ENCODE results near the gene PRPSAP1.
A peak's percentile ranks its signal among the peaks of the same experiment; 100 is the strongest.

The PRPSAP1 gene

GRCh38 chr17:76263896-76264295 lies 89.8 kb downstream of the PRPSAP1 start:
- no peak overlapping the region for H3K4me2 ChIP-seq (ENCODE audit: low read length)
- peak overlapping the region; percentile 78 for H3K27ac ChIP-seq
- H3K4me1 ChIP-seq, result peaks cover 31% of the 10 kb centered on the region
- no peak overlapping the region for H3K4me3 ChIP-seq (ENCODE audit: low read depth, low read length)
- H3K9me3 ChIP-seq (ENCODE audit: control insufficient read depth, low read length), result no peaks in the 10 kb centered on the region
- no peaks in the 10 kb centered on the region for H3K27me3 ChIP-seq (ENCODE audit: control insufficient read depth, insufficient read depth, low read length)
- H3K79me2 ChIP-seq, result peaks cover 22% of the 10 kb centered on the region
- no peaks in the 10 kb centered on the region for H3K36me3 ChIP-seq (ENCODE audit: control insufficient read depth, insufficient read depth, low read length)
- TF ChIP-seq CTCF (IDR thresholded peaks at IDR 0.05), result no peak
- H3K9ac ChIP-seq, result no peak overlapping the region
- H2AFZ ChIP-seq, result peak overlapping the region; percentile 92

- H3K27ac ChIP-seq, result peak overlapping the region; percentile 78
- peak overlapping the region; percentile 92 for H2AFZ ChIP-seq
- H3K4me2 ChIP-seq (ENCODE audit: low read length), result peak overlapping the region; percentile 51
- no peak for TF ChIP-seq CTCF (IDR thresholded peaks at IDR 0.05)
- no peaks in the 10 kb centered on the region for H3K9me3 ChIP-seq (ENCODE audit: control insufficient read depth, low read length)
- H3K79me2 ChIP-seq, result peaks cover 12% of the 10 kb centered on the region
- peaks cover 25% of the 10 kb centered on the region for H3K4me1 ChIP-seq
- H3K4me3 ChIP-seq (ENCODE audit: low read depth, low read length), result peak overlapping the region; percentile 28
- no peaks in the 10 kb centered on the region for H3K27me3 ChIP-seq (ENCODE audit: control insufficient read depth, insufficient read depth, low read length)
- H3K9ac ChIP-seq, result no peak overlapping the region
- no peaks in the 10 kb centered on the region for H3K36me3 ChIP-seq (ENCODE audit: control insufficient read depth, insufficient read depth, low read length)
These were observed 90.9 kb downstream of the PRPSAP1 start for GRCh38 chr17:76262732-76263344.

GRCh38 chr17:76261421-76262215 lies 92.1 kb downstream of the PRPSAP1 start:
- Histone ChIP-seq H3K27me3 (ENCODE audit: control insufficient read depth, insufficient read depth, low read length) (no peaks in the 10 kb centered on the region), H3K9ac (no peak overlapping the region), H2AFZ (no peak overlapping the region), H3K79me2 (peaks cover 8% of the 10 kb centered on the region), H3K4me2 (ENCODE audit: low read length) (peak overlapping the region; percentile 18), H3K4me3 (ENCODE audit: low read depth, low read length) (no peak overlapping the region), H3K4me1 (peaks cover 16% of the 10 kb centered on the region), H3K27ac (no peak overlapping the region), H3K36me3 (ENCODE audit: control insufficient read depth, insufficient read depth, low read length) (no peaks in the 10 kb centered on the region), H3K9me3 (ENCODE audit: control insufficient read depth, low read length) (no peaks in the 10 kb centered on the region)
- TF ChIP-seq CTCF (IDR thresholded peaks at IDR 0.05), result no peak

GRCh38 chr17:76260669-76261068 lies 93.0 kb downstream of the PRPSAP1 start:
- Histone ChIP-seq H3K4me3 (ENCODE audit: low read depth, low read length) (no peak overlapping the region), H3K9ac (no peak overlapping the region), H3K4me1 (peaks cover 16% of the 10 kb centered on the region), H3K4me2 (ENCODE audit: low read length) (no peak overlapping the region), H3K27ac (no peak overlapping the region), H3K27me3 (ENCODE audit: control insufficient read depth, insufficient read depth, low read length) (no peaks in the 10 kb centered on the region), H3K9me3 (ENCODE audit: control insufficient read depth, low read length) (no peaks in the 10 kb centered on the region), H3K79me2 (peaks cover under 1% of the 10 kb centered on the region), H3K36me3 (ENCODE audit: control insufficient read depth, insufficient read depth, low read length) (no peaks in the 10 kb centered on the region), H2AFZ (peak overlapping the region; percentile 38)
- TF ChIP-seq CTCF (IDR thresholded peaks at IDR 0.05), result no peak

All from parathyroid adenoma (tissue), 2 donors.